NCI-H774 (cell line): ENCODE measurements around the gene GMPR2.
"Not testable (repeated sequence)": the region's sequence is repeated elsewhere in the genome, so short reads cannot be mapped to it uniquely, and the experiment has no call there.

Source experiments
- DNase-seq: peaks from one replicate; lab custom pipeline; 2025; lab: John Stamatoyannopoulos, UW

GMPR2 gene

DNA sequence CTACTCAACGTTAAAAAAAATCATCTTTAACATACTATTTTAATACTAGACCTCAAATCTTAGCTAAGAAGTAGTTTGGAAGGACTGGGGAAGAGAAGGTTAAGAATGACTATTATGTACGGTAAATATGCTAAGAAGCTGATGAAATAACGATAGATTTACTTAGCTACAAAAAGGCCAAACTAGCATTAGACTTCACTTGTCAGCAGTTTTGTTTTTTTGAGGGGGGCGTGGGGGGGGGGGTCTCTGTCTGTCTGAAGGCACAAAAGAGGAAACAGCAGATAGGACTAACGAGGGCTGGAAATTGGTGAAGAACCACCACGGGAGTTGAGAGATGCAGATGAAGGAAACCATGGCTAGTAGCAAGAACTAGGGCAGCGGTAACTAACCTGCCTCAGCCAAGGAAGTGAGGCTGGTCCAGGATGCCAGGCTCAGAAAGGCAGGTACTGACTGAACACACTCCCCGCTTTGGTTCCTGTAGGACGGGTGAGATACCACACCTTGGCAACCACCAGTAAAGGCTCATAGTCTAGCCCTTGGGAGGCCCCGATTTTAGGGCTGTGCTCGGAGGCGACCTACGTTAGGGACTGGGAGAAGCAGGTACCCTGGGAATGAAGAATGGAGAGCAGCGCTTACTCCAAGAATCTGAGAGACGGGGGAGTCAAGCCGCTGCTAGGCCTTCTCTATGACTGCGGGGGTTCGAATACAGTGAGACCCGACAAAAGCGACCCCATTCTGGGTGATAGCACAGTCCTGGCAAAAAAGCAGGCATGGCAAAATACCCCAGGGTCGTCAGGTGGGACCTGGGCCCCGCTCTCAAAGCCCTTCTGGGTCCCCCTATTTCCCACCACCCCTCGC lies 1.2 kb upstream of the GMPR2 start:
- no peak for DNase-seq

DNA sequence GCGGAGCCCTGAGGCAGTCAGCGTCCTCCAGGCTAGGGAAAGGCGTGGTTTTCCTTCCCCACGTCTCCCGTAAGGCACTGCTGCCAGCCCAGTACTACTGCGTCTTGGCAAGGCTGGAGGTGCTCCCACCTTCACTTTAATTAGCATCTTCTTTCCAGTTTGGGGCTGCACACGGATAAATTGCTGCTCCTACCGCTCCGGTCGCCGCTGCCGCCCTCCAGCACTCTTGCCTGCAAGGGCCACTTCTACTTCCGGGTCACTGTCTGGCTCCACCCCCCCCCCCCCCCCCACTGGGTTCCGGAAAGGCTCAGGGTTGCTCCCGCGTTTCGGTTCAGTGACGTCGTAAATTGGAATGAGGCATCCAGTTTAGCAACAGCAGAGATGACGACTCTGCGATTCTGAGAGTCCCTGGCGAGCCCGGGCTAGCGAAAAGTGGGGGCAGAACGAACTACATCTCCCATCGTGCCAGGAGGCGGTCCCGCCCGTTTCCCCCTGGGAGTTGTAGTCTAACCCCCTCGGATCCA lies 546 bp upstream of the GMPR2 start, which contains the start of gene NEDD8:
Gene NEDD8, minus strand, starts transcription at position 247 of the 524 bp plus-strand sequence. Its CDS starts 100 bp downstream, at position 147.
- peak; percentile 75 for DNase-seq

DNA sequence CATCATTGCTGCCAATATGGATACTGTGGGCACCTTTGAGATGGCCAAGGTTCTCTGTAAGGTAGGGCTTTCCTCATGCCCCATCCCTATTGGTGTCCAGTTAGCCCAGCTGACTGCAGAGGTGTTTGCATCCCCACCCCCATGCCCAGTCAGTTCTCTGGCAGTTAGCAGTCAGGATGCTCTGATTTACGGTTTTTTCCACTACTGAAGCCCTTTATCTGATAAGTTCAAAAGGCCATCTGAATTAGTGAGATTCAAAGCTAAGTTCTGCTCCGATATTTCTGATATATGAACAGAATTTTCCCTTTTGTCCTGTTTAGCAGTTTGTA lies 773 bp downstream of the GMPR2 start:
- no peak for DNase-seq

DNA sequence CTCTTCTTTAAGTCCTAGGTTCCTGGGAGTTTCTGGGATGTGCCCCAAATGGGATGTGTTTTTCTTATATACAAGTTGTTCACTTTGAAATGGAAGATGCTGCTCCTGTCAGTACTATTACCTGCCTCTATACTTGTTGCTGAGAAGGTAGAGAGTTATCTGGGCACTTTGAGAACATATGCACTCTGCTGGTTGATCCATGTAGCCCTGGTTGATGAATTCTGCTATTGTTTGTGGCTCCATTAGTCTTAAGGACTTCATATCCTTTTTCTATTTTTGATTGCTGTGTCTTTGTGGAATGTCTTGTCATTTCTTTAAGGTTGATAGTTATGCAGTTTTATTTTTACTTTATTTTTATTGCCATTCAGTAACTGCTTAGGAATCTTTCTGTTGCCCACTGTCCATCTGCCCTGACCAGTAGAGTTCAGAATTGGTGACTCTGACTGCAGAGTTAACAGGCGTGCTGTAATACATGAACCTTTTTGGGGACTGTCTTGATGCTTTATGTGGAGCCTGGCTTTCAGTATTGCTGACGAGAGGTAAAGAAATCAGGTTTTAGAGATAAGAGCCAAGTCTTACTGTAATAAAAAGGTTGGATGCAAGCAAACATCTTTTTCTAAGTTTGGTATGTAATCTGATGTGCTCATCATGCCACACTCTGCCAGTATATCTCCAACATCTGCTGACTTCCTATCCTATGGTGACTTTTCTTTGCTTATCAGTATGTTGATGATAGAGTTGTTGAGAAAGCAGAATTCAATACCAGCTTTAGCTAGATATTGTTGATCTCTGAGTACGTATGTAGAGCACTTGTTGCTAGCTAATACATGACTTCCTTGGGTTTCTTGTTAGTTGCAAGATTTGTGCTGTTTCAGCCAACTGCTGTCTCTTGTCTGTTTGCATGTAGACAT lies 1.6 kb downstream of the GMPR2 start:
- no peak for DNase-seq

DNA sequence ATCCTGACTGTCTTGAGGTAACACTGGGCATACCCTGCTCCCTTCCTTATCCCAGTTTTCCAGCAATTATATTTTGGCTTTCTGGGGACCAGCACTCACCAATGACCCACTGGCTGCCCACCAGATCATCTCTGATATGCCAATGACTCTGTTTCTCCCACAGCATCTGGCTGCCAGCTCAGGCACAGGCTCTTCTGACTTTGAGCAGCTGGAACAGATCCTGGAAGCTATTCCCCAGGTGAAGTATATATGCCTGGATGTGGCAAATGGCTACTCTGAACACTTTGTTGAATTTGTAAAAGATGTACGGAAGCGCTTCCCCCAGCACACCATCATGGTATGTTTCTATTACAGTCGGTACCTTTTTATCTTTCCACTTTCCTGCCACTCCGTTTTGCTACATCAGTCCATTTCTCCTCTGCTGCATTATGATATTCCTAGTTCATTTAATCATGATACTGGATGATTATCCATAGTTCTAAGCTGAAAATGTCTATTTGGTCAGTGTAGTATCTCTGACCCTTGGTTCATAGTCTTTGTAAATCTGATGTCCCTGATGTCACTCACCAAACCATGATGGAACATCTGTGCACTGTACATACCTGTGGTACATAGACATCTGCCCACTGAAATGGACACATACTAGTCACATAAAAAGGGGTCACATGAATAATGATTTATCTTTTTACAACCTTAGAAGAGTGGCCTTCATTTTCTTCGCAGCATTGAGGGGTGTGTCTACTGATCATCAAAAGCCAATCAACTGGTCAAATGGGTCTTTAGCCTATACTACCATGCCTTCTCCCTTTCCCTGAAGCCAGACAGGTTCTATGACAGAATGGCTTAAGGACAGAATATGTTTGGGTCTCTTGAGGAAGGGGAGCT lies 3.3 kb downstream of the GMPR2 start:
- no peak for DNase-seq

DNA sequence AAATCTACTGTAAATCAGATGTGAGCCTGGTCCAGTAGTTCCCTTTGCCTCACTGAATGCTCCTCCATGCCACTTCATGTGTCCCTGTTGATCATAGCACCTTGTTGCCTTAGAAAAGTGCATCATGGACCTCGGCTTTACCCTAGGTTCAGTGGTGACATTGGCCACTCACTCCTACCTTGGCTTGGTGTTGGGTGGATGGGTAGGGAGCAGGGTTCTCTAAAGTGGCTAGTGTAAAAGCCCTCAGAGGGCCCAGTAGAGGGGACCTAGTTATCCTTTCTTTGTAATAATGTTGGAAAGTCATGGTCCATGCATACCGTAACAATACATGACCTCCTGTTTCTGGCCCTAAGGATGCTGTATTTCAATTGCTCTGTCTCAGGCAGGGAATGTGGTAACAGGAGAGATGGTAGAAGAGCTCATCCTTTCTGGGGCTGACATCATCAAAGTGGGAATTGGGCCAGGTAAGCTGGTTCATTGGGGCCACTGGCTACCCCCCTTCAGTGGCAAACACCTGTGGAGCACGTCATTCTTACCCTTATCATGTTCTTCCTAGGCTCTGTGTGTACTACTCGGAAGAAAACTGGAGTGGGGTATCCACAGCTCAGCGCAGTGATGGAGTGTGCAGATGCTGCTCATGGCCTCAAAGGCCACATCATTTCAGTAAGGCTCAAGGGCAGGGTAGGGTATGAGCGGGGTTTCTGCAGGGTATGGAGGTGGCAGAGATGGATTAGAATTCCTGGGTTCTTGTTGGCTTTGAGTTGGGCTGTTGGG lies 4.1 kb downstream of the GMPR2 start:
- no peak for DNase-seq

DNA sequence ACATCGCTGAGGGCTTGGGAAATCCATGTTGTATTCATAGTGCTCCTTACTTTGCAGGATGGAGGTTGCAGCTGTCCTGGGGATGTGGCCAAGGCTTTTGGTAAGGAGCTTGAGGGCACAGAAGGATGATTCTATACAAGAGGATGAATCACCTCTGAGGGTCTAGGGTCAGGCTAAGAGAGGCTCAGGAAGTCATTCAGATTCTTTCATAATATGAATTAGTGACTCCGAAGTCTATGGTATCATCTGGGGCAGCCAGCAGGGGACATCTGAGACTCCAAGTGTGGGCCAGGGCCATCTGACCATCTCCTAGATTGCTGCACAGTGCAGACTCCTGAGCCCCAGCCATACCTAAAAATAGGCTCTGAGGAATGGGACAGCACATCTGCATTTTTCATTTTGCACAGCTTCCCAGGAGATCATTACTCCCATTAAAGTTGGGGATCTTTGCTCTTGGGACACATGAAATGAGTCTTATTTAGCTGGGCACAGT lies 4.8 kb downstream of the GMPR2 start:
- no peak for DNase-seq

DNA sequence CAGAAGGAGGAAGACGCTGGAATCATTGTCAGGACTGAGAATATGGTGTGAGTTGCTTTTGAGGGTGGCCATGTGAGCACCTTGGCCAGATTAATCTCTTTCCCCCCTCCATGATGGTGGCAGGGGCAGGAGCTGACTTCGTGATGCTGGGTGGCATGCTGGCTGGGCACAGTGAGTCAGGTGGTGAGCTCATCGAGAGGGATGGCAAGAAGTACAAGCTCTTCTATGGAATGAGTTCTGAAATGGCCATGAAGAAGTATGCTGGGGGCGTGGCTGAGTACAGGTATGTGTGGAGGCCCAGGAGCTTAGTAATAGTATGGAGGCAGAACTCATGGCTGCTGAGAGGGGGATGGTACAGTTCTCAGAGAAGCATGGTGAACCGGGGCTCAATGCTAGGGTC lies 5.4 kb downstream of the GMPR2 start:
- no peak for DNase-seq

DNA sequence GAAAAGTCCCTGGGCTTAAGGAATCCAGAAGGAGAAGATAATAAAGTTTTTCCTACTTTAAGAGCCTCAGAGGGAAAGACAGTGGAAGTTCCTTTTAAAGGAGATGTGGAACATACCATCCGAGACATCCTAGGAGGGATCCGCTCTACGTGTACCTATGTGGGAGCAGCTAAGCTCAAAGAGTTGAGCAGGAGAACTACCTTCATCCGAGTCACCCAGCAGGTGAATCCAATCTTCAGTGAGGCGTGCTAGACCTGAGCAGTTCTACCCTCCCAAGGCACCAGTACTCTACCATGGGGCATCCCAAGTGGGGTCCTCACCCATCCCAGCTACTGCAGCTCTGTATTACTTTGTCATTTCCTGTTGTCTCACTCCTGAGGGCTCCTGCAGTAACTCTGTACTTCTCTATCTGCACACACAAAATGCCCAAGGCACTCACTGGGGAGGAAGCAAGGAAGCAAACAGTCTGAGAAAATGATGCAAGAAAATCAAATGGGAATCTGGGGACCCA lies 5.9 kb downstream of the GMPR2 start:
- DNase-seq: no peak

DNA sequence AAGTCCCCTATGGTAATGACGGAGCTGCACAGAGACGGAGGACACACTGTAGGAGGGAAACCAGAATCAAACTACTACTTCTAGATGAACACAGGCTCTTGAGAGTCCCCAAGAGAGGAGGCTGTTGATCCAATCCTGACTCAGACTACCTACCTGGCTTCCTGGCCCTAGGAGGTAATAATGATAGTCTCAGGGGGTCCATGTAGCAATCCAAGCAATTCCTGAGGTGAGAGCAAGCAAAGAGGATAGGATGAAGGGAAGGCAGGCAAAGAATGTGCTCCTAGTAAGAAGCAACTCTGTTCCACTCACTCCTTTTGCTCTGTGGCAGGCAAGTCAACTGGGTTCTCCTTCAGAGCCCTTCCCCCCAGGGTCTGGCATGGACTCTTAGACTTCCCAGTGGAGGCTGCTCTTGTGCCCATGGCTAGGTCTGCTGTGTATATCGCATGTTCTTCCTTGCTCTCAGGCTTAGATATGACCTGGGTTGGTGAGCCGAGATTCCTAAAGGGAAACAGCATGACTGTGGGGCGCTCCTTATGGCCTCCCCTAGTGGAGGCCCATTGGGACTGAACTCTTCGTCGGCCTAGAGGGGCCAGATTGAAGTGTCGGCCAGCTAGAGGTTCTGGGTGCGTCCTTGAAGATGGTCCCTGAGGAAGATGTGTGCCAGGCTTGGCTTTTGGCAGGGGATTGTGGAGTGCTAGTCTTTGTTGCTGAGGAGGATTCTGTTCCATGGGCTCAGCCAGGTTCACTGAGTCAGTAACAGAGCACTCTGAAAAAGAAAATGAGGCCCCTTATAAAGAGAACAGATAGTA lies 7.6 kb downstream of the GMPR2 start:
- no peak for DNase-seq

DNA sequence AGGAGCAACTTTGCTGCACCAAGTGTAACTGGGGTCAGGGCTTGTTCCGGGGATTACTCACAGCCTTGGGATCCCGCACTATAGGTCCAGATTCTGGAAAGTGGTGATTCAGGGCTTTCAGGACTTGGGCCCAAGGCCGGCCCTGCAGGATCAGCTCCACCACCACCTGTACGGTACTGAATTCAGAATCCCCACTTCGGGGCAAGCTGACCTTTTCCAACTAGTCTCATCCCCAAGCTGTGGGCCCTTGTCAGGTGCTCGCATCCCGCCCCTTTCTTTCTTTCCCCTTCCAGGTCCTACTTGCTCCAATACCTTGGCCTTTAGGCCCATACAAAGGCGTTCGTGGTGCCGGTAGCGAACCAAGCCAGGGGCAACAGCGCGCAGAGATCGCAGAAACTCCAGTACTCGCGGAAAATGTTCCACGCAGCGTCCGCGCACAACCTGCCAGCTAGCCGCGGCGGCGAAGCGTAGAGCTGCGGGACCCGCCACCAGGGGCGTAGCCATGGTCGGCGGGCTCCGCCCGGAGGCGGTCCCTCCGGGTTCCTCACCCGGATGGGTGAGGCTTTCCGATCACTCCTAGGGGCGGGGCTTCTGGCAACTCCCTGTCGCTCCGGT lies 9.2 kb downstream of the GMPR2 start:
- peak; percentile 92 for DNase-seq

DNA sequence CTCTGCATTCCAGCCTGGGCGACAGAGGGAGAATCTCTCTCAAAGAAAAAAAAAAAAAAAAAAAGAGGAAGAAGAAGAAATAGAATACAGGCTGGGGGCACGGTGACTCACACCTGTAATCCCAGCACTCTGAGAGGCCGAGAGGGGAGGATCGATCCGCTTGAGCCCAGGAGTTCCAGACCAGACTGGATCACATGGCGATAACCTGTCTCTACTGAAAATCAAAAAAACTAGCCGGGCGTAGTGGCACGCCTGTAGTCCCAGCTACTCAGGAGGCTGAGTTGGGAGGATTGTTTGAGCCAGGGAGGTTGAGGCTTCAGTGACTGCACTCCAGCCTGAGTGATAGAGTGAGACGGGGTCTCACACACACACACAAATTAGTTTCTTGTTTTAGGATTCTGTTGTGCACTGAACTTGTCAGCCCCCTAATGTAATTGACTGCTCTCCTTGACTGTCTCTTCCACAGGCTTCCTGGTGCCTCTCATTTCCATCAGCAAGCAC lies 10.7 kb downstream of the GMPR2 start:
- peak; percentile 7 for DNase-seq

DNA sequence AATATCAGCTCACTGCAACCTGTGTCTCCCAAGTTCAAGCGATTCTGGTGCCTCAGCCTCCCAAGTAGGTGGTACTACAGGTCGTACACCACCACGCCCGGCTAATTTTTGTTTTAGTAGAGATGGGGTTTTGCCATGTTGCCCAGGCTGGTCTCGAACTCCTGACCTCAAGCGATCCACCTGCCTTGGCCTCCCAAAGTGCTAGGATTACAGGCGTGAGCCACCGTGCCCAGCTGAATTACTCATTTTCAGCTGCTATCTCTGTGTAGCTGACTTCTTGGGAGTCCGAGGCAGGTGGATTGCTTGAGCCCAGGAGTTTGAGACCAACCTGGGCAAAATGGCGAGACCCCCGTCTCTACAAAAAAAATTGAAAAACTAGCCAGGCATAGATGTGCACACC lies 12.6 kb downstream of the GMPR2 start:
- DNase-seq: not testable (repeated sequence)

DNA sequence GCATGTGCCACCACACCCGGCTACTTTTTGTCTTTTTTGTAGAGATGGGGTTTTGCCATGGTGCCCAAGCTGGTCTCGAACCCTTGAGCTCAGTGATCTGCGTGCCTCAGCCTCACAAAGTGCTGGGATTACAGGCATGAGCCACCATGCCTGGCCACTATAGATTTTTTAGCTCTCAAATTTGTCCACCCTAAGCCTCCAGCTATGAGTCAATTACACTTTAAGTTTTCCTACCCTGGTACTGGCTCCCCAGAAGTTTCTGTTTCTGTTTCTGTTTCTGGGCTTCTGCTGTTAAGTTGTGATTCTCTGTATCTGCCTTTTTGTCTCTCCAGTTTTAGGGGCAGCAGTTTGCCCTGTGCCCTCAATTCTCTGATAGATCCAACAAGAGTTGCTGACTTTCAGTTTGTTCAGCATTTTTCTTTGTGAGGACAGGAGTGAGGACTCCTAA lies 14.1 kb downstream of the GMPR2 start:
- DNase-seq: no peak

DNA sequence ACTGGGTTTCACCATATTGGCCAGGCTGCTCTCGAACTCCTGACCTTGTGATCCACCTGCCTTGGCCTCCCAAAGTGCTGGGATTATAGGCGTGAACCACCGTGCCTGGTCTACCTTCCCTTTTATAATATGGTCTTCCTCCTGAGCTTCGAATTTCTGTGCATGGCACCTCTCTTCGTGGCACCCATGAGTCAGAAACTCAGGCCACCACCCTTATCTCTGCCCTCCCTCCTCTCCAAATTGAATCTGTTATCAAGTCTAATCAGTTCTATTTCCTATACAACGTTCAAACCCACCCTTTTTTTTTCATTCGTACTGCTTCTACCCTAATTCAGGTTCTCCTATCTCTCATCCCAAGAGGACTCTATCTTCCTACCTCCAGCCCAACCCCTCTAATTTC lies 14.7 kb downstream of the GMPR2 start:
- no peak for DNase-seq

DNA sequence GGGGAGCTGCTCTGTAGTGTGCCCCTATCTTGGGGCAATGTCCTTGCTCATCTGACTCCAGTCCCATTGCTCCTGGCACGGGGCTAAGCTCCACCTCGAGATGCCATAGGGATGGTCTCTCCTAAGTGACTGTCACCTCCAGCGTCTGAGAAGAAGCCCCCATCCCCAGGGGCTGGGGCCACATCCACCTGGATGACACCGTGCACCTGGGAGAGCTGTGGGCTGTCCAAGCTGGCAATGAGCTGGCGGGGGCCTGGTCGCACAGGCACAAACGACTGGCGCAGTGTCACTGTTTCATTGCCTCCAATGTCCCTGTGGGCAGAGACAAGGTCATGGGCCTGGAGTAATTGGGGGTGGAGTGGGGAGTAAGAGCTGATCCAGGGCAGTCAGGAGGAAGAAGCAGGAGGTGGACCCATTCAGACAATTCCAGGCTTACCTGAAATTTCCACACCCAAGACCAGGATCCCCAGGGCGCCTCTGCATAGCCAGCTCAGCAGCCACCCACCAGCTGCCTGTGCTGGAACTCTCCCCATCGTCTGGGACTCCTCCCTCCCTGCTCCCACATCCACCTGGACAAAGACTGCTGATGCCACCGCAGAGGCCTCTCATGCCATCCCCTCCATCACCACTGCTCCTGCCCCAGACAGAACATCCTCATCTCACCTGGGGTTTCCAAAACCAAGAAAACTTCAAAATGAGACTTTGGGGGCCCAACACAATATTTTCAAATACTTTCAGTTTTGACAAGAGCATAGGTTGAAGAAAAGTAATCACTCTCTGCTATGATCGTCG lies 16.7 kb downstream of the GMPR2 start:
- DNase-seq: no peak

DNA sequence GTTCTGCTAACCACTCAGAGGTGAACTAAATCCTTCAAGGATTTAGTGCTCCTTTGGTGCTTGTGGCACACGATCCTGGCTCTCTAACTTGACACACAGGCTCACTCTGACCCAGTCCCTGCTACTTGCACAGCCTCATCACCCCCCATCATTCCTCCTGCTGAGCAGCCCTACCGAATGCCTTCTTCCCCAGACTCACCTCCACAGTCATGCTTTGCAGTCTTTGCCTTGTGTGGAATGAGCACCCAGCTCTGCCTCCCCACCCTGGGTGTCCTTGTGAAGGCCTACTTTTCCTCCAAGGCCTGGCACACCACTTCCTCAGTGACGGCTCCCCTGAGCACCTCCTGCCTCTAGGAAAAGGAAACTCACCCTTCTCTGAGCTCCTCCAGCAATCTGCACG lies 17.6 kb downstream of the GMPR2 start:
- no peak for DNase-seq

DNA sequence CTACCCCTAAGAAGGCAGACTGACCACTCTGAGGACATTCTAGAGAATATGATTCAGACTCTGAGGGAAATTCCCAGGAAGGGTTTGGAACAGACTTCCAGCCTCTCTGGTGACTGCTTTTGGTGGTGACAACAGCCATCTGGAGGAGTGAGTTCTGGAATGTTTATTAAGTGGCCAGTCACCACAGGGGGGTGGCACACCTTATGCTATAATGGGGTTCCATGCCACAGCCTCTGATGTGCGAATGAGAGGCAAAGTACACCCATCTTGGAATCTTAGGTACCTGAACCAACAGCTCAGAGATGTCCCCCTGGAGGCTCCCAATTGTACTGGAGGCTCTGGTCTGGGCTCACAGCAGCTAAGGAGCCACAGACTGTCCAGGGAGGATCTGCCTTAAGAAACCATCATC lies 19.2 kb downstream of the GMPR2 start:
- no peak for DNase-seq
